Measurements from ENCODE around the gene CEP85.

Gene CEP85, protein sequence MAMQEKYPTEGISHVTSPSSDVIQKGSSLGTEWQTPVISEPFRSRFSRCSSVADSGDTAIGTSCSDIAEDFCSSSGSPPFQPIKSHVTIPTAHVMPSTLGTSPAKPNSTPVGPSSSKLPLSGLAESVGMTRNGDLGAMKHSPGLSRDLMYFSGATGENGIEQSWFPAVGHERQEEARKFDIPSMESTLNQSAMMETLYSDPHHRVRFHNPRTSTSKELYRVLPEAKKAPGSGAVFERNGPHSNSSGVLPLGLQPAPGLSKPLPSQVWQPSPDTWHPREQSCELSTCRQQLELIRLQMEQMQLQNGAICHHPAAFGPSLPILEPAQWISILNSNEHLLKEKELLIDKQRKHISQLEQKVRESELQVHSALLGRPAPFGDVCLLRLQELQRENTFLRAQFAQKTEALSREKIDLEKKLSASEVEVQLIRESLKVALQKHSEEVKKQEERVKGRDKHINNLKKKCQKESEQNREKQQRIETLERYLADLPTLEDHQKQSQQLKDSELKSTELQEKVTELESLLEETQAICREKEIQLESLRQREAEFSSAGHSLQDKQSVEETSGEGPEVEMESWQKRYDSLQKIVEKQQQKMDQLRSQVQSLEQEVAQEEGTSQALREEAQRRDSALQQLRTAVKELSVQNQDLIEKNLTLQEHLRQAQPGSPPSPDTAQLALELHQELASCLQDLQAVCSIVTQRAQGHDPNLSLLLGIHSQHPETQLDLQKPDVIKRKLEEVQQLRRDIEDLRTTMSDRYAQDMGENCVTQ

GRCh38 chr1:26233903-26234643 is at the start of gene CEP85:
Gene CEP85 (plus strand): TSS chr1:26234200. CDS start chr1:26239784, 5,584 bp downstream.
- DNase-seq, result peak; percentile 99

DNA sequence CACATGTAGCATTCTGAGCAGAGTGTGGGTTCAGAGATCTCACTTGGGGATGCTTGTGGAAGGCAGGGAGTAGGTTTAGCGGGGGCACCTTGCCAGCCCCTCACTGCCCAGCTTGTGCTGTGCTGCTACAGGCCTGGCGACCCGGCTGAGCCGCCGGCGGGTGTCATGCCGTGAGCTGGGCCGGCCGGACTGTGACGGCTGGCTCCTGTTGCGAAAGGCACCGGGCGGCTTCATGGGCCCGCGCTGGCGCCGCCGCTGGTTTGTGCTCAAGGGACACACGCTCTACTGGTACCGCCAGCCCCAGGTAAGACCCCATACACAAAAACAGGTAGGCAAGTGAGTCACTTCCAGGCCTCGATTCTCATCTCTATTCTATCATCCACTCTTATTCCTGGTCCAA is 49.1 kb upstream of the CEP85 start:
- DNase-seq, result no peak

DNA sequence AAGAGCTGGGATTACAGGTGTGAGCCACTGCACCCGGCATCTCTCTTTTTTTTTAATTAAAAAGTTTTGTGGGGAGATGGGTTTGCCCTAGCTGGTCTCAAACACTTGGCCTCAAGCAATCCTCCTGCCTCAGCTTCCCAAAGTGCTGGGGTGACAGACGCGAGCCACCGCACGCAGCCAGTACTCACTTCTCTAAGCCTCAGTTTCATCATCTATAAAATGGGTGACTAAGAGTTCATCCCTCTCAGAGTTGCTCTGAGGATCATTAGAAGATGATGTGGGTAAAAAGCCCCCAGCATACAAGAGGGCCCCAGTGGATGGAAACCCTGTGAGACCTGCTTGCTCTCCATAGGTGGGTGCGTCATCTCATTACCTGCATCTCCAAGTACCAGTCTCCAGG is 46.1 kb upstream of the CEP85 start:
- DNase-seq, result no peak

- no peak for DNase-seq
Measured at GRCh38 chr1:26188477-26188876, 45.5 kb upstream of the CEP85 start.

DNA sequence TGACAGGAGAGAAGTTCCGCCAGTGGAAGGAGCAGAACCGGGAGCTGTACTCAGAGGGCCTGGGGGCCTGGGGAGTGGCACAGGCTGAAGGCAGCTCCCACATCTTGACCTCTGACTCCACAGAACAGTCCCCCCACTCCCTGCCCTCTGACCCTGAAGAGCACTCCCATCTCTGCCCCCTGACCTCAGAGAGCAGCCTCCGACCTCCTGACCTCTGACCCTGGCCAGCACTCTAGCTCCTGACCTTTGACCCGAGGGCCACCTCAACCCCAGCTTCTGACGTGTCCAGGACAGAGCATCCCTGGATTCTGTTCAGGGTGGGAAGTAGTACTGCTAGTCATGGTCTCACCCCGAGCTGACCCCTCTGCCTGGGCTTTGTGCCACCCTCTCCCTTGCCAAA is 44.7 kb upstream of the CEP85 start:
- no peak for DNase-seq

- DNase-seq, result no peak
Measured at GRCh38 chr1:26189751-26190275, 44.2 kb upstream of the CEP85 start.

DNA sequence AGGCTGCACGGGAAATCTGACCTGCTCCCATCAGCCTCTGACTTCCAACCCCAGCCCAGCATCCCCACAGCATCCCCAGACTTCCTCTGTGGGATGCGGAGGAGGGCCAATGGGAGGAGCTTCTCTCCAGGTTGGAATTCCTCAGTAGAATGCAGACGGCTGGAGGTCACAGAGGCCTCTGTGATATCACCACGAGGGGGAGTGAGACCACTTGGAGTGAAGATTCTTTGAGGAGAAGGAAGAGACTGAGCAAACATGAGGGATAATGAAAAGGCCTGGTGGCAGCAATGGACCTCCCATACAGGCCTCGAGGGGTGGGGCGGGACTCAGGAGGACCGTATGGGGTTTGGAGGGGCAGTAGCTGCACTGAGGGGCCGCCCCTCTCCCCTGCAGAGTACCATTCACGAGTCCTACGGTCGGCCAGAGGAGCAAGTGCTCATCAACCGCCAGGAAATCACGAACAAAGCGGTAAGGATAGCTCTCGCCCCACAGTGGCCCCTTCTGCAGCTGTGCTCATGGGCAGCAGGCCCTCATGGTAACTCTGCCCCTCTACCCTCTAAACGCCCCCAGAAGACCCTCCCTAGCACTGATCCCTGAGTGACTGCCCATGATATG is 43.5 kb upstream of the CEP85 start, which contains the start of gene CATSPER4:
Gene CATSPER4 (plus strand): TSS at position 230 of the 615 bp plus-strand sequence. CDS start 26 bp downstream, at position 256.
- no peak for DNase-seq

- no peak for DNase-seq
Measured at GRCh38 chr1:26191739-26192138, 42.3 kb upstream of the CEP85 start.

- DNase-seq, result no peak
Measured at GRCh38 chr1:26195805-26196204, 38.2 kb upstream of the CEP85 start.

- no peak for DNase-seq
Measured at GRCh38 chr1:26197301-26197700, 36.7 kb upstream of the CEP85 start.

DNA sequence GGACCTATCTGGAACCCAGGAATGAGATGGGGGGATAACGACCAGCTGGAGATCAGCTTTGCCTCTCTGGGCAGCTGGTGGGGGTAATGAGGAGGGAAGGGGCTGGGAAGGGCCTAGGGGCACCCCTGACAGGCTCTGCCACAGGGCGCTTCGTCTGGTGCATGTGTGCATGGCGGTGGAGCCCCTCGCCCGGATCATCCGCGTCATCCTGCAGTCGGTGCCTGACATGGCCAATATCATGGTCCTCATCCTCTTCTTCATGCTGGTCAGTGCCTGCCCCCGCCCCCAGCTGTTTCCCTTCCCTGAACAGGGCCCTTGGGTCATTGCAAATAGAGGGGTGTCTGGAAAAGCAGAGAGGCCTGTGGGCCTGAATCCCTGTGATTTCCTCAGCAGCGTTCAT is 36.2 kb upstream of the CEP85 start:
- no peak for DNase-seq

GRCh38 chr1:26200413-26200812 is 33.6 kb upstream of the CEP85 start:
- DNase-seq, result no peak

- no peak for DNase-seq
Measured at GRCh38 chr1:26203642-26204318, 30.2 kb upstream of the CEP85 start.

DNA sequence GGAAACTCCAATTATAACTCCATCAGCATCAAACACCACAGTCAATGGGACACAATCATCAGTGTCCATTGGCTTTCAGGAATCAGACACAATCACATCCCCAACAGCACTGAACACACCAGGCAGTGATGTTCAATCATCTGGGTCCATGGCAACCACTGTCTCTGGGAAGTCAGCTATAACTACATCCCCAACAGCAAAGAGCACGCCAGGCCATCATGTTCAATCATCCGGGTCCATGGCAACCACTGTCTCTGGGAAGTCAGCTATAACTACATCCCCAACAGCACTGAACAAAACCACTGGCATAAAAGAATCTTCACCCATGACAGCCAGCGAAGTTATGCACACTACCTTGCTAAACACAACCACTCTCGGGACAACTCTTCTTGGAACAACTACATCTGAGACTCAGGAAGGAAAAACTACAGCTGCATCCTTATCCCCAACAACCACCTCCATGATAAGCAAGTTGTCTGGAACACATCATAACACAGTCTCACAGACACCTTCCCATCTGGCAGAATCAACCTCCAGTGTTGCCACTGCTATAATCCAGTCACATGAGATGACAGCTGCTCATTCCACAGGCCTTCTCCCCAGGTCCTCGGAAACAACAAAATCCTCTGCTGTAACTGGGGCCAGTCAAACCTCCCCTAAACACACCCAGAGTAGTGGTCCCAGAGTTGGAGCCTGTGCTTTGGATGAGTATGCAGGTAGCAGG is 23.7 kb upstream of the CEP85 start:
- DNase-seq, result no peak

DNA sequence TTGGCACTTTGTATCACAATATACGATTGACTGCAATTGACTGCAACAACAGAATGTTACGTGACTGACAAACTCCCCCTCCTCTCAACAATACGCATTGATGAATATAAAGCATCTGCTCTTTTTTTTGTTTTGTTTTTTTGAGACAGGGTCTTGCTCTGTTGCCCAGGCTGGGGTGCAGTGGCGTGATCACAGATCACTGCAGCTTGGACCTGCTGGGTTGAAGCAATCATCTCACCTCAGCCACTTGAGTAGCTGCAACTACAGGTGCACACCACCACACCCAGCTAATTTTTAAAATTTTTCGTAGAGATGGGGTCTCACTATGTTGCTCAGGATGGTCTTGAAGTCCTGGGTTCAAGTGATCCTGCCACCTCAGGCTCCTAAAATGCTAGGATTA is 21.3 kb upstream of the CEP85 start:
- no peak for DNase-seq

DNA sequence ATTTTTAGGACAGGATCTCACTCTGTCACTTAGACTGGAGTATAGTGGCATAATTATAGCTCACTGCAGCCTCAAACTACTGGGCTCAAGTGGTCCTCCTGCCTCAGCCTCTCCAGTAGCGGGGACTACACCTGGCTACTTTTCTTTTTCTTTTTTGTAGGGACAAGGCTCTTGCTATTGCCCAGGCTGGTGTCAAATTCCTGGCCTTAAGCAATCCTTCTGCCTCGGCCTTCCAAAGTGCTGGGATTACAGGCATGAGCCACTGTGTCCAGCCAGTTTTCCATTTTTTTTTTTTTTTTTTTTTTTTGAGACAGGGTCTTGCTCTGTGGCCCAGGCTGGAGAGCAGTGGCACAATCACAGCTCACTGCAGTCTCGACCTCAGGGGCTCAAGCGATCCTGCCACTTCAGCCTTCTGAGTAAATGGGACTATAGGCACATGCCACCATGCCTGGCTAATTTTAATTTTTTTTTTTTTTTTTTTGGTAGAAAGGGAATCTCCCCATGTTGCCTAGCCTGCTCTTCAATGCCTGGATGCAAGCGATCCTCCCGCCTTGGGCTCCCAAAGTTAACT is 20.6 kb upstream of the CEP85 start:
- DNase-seq, result no peak

DNA sequence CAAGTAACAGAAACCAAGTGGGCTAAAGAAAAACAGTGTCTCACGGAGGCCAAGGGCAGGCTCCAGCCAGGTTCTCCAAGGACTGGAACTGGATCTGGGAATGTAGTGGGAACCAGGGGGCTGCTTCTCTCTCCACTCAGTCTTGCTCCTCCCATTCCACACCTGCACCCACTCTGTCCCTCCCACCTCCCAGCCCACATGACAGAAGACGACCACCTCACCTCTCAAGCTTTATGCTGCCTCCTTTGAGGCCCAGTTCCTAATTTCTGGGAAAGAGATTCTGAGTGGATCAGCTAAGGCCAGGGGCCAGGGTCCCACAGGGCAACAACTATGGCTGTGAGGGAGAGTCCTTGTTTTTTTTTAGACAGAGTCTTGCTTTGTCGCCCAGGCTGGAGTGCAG is 18.8 kb upstream of the CEP85 start:
- DNase-seq, result no peak

DNA sequence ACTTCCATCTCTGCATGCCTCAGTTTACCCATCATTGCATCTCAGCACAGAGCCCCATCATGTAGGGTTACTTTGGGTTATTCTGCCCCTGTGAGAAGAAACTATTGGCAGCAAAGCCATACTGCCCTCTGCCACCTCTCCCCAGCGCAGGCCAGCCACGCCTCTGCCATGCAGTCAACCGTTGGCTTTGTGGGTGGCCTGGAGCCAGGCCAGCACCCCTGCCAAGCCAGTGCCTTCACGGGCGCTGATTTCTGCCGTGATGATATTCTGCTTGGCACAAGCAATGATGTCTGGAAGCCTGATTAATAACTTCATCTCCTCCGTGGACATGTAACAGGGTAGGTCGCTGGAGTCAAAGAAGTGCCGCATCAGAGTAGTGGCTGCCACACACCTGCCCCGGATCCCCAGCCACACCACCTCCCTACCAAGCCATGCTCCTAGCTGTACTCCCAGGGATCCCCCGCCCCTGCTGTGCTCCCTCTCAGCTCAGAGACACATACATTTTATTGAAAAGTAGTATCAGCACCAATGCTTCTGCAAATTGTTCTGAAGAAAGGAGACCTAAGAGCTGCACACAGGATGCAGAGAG is 15.0 kb upstream of the CEP85 start:
- peak; percentile 37 for DNase-seq

DNA sequence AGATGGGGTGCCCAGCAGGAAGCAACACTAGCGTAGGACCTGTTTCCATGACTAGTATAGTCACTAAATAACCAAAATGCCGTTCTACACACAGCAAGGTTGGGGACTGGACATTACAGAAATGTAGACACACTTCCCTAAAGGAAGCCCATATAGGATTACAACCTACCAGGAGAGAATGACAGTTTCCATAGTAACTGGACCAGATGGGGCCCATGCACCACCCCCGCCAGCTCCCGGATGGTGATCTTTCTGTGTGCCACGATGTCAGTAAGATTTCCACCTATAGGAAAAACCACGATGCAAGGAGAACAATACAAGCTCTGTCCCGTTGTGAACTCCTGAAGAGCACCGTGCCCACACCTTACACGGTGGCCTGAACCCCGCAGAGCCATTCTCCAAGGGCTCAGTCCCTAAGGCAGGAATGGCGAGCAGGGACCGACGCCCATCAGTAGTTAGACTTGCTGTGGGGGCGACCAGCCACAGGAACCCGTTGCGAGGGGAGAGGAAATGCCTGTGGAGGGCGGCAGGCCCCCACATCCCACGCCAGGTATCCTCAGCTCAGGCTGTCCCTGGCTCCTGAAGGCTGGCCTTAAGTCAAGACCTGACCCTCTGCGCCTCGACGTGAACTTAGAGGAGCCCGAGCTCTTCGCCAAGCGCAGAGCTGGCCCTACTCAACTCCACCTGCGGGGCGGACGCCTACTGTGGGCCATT is 13.6 kb upstream of the CEP85 start:
- DNase-seq, result no peak

- DNase-seq, result no peak
Measured at GRCh38 chr1:26221094-26221493, 12.9 kb upstream of the CEP85 start.
